WTC11 (cell line): ENCODE measurements around the gene UAP1L1.

Experiments
- AFF4 ChIP-seq: sonication (generic); formaldehyde crosslinking; IDR thresholded peaks from 2 replicates; pipeline ENCODE4 v1.8.1; 2023; ENCODE audit warnings: mild to moderate bottlenecking, missing genetic modification reagents, borderline replicate concordance
- CTCF ChIP-seq: fragments of 200-600 bp; IDR thresholded peaks from 2 replicates; pipeline ENCODE4 v1.8.0; 2022; ENCODE audit warnings: antibody characterized with exemption
- HMGXB4 ChIP-seq: sonication (generic); formaldehyde crosslinking; IDR thresholded peaks from 2 replicates; pipeline ENCODE4 v1.8.1; 2023; ENCODE audit warnings: mild to moderate bottlenecking, moderate library complexity, missing genetic modification reagents
- NR3C1 ChIP-seq: sonication (generic); formaldehyde crosslinking; conservative IDR thresholded peaks from 2 replicates; pipeline ENCODE4 v1.8.1; 2023; ENCODE audit warnings: low read depth, mild to moderate bottlenecking, missing genetic modification reagents
- SMAD4 ChIP-seq: sonication (generic); formaldehyde crosslinking; IDR thresholded peaks from 2 replicates; pipeline ENCODE4 v1.8.0; 2022; ENCODE audit warnings: mild to moderate bottlenecking, missing genetic modification reagents
- ZNF281 ChIP-seq: sonication (generic); formaldehyde crosslinking; IDR thresholded peaks from 2 replicates; pipeline ENCODE4 v1.8.0; 2023; ENCODE audit warnings: mild to moderate bottlenecking, missing genetic modification reagents
- ZSCAN18 ChIP-seq: fragments of 250-450 bp; sonication (Bioruptor Pico); IDR thresholded peaks from 2 replicates; pipeline ENCODE4 v2.1.2; 2022; ENCODE audit warnings: mild to moderate bottlenecking, moderate library complexity

GRCh38 chr9:137126786-137127185 is 49.5 kb downstream of the UAP1L1 start:
- TF ChIP-seq CTCF (no peak), AFF4 (CRISPR knock-in tag) (no peak), HMGXB4 (CRISPR knock-in tag) (no peak), ZNF281 (CRISPR knock-in tag) (no peak), ZSCAN18 (CRISPR knock-in tag) (no peak), NR3C1 (no peak), SMAD4 (CRISPR knock-in tag) (no peak)
